NCI-H1930 (cell line): ENCODE results near the gene AHDC1.

Experiments used
- DNase-seq, 2 experiments: peaks; one replicate each; lab custom pipeline; 2025; lab: John Stamatoyannopoulos, UW

AHDC1 gene

GRCh38 chr1:27535386-27535785 is 68.6 kb downstream of the AHDC1 start:
- no peak for DNase-seq

GRCh38 chr1:27531959-27532685 is 71.8 kb downstream of the AHDC1 start:
- no peak for DNase-seq

- no peak for DNase-seq
These were observed 73.8 kb downstream of the AHDC1 start for GRCh38 chr1:27530192-27530591.

- no peak for DNase-seq
These were observed 74.3 kb downstream of the AHDC1 start for GRCh38 chr1:27529704-27530018.

GRCh38 chr1:27528818-27529703 is 74.9 kb downstream of the AHDC1 start:
- DNase-seq: no peak

- peak; percentile 84 to 85 for DNase-seq
These were observed 75.8 kb downstream of the AHDC1 start for GRCh38 chr1:27527890-27528817.

- DNase-seq: peak; percentile 88 to 89
These were observed 76.6 kb downstream of the AHDC1 start for GRCh38 chr1:27527223-27527889.

GRCh38 chr1:27526569-27527222 is 77.2 kb downstream of the AHDC1 start:
- no peak for DNase-seq

- peak in 1 of 2 experiments; percentile 30 for DNase-seq
These were observed 78.4 kb downstream of the AHDC1 start for GRCh38 chr1:27525296-27526272.

- no peak for DNase-seq
These were observed 80.5 kb downstream of the AHDC1 start for GRCh38 chr1:27523337-27524020.

- DNase-seq: peak; percentile 9 to 30
These were observed 81.3 kb downstream of the AHDC1 start for GRCh38 chr1:27522432-27523336.

GRCh38 chr1:27521861-27522431 is 82.0 kb downstream of the AHDC1 start:
- DNase-seq: no peak

- no peak for DNase-seq
These were observed 82.6 kb downstream of the AHDC1 start for GRCh38 chr1:27521336-27521831.

GRCh38 chr1:27520651-27521050 is 83.3 kb downstream of the AHDC1 start:
- no peak for DNase-seq

GRCh38 chr1:27519331-27520258 is 84.3 kb downstream of the AHDC1 start:
- DNase-seq: no peak

GRCh38 chr1:27518808-27519207 is 85.1 kb downstream of the AHDC1 start:
- DNase-seq: no peak
